NCI-H2029 treated with DMSO at 0.1 percent for 48 hours (cell line): Measurements from ENCODE around the gene CEP20.
"Not testable (repeated sequence)": the region's sequence is repeated elsewhere in the genome, so short reads cannot be mapped to it uniquely, and the experiment has no call there.

ENCODE experiments used
- DNase-seq: peaks from one replicate; lab custom pipeline; 2025; lab: John Stamatoyannopoulos, UW

CEP20 gene, protein sequence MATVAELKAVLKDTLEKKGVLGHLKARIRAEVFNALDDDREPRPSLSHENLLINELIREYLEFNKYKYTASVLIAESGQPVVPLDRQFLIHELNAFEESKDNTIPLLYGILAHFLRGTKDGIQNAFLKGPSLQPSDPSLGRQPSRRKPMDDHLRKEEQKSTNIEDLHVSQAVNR

GRCh38 chr16:15888072-15888976, at the start of gene CEP20:
Gene CEP20 (minus strand): TSS chr16:15888603. CDS start chr16:15888585, 18 bp downstream.
- peak; percentile 92 for DNase-seq

DNA sequence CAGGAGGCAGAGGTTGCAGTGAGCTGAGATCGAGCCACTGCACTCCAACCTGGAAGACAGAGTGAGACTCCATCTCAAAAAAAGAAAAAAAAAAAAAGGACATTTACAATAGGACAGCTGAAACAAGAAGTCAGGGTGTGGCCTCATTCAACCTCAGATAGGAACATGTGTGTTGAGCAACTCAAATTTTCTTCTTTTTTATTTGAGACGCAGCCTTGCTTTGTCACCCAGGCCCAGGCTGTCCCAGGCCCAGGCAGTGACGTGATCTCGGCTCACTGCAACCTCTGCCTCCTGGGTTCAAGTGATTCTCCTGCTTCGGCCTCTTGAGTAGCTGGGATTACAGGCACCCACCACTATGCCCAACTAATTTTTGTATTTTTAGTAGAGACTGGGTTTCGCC, 48.4 kb upstream of the CEP20 start:
- not testable (repeated sequence) for DNase-seq

DNA sequence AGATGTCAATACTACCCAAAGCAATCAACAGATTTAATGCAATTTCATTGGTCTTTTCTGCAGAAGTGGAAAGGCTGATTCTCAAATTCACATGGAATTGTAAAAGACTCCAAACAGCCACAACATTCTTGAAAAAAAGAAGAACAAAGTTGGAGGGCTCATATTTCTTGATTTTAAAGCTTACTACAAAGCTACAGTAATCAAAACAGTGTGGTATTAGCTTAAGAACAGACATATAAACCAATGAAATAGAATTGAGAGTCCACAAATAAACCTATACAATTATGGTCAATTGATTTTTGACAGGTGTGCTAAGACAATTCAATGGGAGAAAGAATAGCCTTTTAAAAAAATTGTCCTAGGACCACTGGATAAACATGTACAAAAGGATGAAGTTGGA, 46.6 kb upstream of the CEP20 start:
- no peak for DNase-seq

DNA sequence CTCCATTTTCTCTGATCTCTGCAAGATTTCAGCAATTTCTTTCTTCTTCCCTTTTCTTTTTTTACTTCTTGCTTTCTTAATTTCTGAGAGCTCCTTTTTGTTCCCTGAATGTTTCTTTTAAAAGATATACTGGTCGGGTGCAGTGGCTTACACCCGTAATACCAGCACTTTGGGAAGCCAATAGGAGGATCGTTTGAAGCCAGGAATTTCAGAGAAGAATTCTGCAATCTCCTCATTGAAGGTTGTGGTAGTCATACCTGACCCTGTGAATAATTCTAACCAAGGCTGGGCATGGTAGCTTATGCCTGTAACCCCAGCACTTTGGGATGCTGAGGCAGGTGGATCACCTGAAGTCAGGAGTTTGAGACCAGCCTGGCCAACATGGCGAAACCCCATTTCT, 45.4 kb upstream of the CEP20 start:
- no peak for DNase-seq

- no peak for DNase-seq
These were observed 44.5 kb upstream of the CEP20 start for GRCh38 chr16:15932939-15933338.

GRCh38 chr16:15928261-15929104, 40.1 kb upstream of the CEP20 start:
- no peak for DNase-seq

DNA sequence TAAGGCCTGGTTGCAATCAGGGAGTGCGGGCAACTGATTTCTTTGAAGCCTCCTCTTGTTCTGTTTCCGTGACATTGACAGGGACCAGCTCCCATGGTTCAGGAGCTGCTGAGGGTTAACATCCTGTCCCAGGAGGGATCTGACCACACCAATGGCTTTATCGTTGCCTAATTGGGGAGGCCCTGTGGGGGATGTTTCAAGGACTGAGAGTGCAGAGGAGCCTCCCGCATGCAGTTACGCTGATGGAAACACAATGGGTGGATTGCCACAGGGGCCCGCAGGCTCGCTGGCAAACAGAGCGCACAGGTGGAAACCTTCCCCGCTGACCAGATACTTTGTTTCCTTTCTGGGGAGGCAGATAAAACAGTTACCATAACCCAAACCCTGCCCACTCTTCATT, 37.2 kb upstream of the CEP20 start:
- DNase-seq = no peak

- no peak for DNase-seq
These were observed 36.6 kb upstream of the CEP20 start for GRCh38 chr16:15924996-15925395.

- no peak for DNase-seq
These were observed 30.9 kb upstream of the CEP20 start for GRCh38 chr16:15919331-15919730.

DNA sequence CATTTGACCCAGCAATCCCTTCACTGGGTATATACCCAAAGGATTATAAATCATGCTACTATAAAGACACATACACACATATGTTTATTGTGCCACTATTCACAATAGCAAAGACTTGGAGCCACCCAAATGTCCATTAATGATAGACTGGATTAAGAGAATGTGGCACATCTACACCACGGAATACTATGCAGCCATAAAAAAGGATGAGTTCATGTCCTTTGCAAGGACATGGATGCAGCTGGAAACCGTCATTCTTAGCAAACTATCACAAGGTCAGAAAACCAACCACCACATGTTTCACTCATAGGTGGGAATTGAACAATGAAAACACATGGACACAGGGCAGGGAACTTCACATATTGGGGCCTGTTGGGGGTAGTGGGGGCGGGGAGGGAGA, 29.9 kb upstream of the CEP20 start:
- DNase-seq = not testable (repeated sequence)

- no peak for DNase-seq
These were observed 27.9 kb upstream of the CEP20 start for GRCh38 chr16:15916323-15916722.

- no peak for DNase-seq
These were observed 27.2 kb upstream of the CEP20 start for GRCh38 chr16:15915555-15916081.

GRCh38 chr16:15913046-15913698, 24.8 kb upstream of the CEP20 start:
- no peak for DNase-seq

DNA sequence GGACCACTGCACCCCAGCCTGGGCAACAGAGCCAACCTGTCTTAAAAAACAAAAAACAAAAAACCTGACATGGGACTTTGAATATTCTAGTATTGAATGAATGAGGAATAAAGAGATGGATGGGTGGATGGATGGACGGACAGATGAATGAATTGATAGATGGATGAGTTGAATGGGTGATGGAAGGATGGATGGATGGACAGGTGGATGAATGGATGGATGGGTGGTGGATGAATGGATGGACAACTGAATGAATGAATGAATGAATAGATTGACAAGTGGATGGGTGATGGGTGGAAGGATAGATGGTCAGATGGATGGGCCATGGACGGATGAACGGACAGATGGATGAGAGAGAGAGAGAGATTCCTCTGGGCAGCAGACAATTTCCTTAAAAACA, 22.8 kb upstream of the CEP20 start:
- no peak for DNase-seq

DNA sequence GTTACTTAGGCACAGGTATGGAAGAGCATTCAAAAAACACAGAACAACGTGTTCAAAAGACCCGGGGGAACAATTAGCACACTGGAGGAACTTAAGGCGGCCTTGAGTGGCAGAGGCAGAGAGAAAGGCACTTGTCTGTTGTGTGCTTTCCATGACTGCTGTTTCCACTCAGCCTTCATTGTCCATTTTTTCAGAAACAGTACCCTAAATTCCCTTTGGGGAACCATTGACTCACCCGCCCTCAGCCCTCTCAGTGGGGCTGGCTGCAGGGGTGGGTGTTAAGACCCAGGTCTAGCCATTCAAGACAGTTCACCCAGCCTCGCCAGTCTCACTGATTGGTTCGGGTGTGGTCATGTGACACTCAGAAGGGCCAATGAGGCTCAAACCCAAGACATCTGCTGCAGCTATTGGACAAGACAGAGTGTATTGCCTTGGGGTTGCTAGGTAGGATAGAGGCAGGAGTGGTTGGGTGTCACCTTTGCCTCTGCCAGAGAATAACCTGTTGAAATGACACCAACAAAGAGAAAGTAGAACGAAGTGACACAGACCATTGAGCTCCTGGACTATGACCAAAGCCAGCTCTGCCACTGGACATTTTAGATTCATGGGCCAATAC, 19.6 kb upstream of the CEP20 start:
- DNase-seq = peak; percentile 91

GRCh38 chr16:15906439-15906838, 18.0 kb upstream of the CEP20 start:
- no peak for DNase-seq

DNA sequence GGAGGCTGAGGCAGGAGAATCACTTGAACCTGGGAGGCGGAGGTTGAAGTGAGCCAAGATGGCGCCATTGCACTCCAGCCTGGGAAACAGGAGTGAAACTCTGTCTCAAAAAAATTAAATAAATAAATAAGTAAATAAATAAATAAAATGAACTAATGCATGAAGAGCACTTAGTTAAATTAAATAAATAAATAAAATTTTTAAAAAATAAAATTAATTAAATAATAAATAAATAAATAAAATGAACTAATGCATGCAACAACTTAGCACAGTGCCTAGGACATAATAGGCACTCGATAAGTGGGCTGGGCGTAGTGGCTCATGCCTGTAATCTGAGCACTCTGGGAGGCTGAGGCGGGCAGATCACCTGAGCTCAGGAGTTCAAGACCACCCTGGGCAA, 15.6 kb upstream of the CEP20 start:
- DNase-seq = no peak

DNA sequence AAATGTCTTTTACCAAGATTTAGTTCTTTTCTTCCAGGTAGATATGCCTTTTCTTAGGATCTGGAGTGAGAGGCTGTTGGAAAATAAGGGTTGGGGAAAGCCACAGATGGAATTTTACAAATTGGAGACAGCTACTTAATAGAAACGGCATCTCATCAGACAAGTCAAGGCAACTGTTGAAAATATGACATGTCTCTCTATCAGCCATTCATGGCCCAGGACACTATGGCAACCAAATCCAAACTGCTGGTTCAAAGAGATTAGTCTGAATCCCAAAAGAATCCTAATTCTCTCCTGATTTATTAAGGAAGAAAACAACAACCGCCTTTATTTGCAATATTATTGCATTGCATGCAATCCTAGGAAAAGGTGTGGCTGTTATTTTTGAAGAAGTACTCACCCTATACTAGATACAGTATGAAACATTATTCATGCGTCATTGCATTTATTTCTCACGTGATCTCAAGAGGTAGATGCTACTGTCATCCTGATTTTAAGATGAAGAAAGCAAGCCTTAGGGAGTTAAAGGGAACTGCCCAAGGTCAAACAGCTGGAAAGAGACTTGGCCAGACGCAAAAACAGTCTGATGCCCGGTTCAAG, 12.6 kb upstream of the CEP20 start:
- no peak for DNase-seq

- no peak for DNase-seq
These were observed 12.0 kb upstream of the CEP20 start for GRCh38 chr16:15900357-15900756.

DNA sequence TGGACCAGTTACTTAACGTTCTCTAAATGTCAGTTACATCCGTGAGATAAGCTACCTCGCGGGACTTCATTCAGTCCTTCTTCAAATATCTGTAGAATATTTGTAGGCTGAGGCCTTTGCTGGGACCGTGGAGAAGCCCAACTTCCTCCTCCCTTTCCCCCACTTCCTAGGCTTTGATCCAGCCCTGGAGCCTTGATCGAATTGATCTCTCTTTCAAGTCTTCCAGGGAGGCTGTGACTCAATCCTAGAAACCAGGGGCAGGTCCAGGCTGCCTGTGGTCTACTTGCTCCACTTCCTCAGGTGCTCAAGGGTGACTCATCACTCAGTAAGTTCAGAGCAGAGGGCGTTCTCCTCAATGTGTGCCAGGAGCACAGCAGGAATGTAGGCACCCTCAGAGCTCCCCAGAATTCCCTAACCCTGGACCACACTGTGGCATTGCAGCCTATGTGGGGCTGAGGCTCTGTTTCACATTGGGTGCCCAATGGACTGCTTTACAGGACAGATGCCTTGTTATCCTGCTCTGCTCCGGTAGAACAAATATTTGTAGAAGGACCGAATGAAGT, 11.2 kb upstream of the CEP20 start:
- DNase-seq = no peak

DNA sequence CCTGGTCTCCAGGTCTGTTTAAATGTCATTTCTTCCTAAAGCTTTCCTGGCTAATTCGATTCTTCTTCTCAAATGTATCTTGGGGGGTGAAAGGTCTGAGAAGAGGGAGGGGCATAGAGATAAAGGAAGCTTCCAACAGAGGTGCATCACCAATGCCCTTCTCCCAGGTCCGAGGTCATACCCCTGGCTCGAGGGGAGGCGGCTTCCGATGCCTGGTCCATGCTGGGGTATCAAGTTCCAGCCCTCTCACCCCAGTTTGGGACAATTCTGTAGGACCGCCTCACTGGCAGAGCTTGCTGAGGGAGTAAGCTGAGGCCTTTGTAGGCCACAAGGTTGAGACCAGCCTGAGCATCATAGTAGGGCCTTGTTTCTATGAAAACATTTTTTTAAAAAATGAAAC, 10.3 kb upstream of the CEP20 start:
- no peak for DNase-seq
